HuH-7 (cell line): Measurements from ENCODE around the gene CEP170B.
"Not testable (repeated sequence)": the region's sequence is repeated elsewhere in the genome, so short reads cannot be mapped to it uniquely, and the experiment has no call there.

ENCODE experiments used
- DNase-seq: peaks from one replicate; pipeline ENCODE4 v3.0.0; 2011; ENCODE audit warnings: low spot score

The CEP170B gene

DNA sequence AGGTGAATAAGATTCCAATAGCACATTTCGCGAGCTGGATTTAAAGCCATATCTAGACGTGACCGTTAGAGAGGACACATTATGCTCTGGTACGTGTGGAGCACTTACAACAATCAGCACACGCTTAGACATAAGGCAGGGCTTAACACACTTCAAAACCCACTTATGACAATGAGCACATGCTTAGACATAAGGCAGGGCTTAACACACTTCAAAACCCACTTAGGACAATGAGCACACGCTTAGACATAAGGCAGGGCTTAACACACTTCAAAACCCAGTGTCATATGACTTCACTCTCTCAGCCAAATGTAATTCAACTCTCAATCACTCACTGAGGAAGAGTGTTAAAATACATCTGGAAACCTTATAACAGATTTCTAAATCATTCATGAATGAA is 48.4 kb downstream of the CEP170B start:
- no peak for DNase-seq

DNA sequence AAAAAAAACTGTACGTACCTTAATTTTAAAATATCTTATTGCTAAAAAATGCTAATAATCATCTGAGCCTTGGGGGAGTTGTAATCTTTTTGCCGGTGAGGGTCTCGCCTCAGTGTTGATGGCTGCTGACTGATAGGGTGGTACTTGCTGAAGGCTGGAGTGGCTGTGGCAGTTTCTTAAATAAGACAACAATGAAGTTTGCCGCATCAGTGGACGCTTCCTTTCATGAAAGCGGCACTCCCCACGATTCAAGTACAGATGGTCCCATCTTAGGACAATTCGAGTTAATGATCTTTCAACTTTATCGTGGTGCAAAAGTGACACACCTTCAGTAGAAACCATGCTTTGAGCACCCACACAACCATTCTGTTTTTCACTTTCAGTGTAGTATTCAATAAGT is 52.0 kb downstream of the CEP170B start:
- DNase-seq = no peak

DNA sequence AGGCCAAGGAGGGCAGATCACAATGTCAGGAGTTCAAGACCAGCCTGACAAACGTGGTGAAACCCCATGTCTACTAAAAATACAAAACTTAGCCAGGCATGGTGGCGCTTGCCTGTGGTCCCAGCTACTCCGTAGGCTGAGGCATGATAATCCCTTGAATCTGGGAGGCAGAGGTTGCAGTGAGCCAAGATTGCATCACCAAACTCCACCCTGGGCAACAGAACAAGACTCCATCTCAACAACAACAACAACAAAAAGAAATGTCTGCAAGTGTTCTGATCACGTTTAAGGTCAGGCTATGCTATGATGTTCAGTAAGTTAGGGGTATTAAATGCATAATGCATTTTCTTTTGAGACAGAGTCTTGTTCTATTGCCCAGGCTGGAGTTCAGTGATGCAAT is 52.9 kb downstream of the CEP170B start:
- DNase-seq = no peak

DNA sequence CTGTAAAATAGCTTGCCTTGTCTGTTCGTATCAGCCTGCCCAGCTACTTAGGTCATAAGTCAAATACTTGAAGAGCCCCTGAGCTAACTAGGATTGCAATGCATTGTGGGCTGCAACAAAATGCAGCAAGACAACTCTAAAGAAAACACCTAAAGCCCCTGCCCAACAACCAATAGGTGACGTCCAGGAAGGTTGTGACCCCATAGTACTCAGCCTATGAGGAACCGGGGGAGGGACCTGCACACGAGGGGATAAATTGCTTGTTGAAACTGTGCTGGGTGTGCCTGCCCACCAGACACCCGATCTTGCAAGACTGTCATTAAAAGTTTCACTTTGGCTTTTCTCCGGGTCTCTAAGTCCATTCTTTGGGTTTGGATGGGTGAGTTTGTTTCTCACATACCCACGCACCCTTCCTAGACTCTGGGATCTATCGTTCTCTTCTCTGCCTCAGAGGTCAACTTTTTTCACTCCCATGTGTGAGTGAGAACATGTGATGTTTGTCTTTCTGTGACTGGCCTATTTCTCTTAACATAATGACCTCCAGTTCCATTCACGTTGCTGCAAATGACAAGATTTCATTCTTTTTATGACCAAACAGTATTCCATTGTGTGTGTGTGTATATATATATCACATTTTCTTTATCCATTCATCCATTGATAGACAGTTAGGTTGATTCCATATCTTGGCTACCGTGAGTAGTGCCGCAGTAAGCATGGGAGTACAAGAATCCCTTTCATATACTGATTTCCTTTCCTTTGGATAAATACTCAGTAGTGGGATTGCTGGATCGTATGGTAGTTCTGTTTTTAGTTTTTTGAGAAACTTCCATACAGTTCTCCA is 54.3 kb downstream of the CEP170B start:
- DNase-seq = not testable (repeated sequence)

DNA sequence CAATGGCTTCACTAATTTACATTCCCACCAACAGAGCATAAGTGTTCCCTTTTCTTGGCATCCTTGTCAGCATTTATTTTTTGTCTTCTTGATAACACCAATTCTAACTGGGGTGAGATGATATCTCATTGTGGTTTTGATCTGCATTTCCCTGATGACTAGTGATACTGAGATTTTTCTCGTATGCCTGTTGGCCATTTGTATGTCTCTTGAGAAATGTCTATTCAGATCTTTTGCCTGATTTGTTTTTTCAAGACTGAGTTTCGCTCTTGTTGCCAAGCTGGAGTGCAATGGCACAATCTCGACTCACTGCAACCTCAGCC is 54.9 kb downstream of the CEP170B start:
- no peak for DNase-seq

DNA sequence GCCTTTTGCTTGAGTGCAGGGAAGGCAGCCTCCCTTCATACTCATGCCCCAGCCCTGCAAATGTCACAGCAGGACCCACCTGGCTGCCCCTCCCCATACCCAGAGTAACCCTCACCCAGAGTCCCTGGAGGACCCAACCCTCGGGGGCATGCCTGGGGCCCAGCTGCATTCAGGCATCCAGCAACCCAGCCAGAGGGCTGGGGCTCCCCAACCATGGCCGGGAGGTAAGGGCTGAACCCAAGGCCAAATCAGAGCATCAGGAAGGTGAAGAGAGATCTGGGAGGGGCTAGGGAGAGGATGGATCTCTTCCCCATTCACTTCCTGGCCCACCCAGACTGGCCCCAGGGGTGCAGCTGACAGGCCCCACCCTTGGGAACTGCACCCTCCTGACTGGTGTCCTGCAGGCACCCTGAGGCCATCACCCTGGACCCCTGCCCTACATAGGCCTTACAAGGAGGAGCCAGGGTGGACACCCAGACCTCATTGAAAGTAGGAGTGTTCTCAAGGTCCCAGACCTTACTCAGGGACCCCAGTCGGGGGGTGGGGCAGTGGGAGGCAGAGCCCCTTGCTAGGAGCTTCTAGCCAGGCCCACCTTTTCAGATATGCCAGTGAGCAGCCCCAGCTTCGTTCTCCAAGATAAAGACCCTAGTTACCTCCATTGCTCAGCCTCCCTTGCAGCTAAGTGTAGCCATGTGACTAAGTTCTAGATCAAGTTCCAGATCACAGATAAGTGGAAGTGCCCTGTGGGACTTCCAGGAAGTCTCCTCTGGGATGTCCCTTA is 58.8 kb downstream of the CEP170B start:
- no peak for DNase-seq

DNA sequence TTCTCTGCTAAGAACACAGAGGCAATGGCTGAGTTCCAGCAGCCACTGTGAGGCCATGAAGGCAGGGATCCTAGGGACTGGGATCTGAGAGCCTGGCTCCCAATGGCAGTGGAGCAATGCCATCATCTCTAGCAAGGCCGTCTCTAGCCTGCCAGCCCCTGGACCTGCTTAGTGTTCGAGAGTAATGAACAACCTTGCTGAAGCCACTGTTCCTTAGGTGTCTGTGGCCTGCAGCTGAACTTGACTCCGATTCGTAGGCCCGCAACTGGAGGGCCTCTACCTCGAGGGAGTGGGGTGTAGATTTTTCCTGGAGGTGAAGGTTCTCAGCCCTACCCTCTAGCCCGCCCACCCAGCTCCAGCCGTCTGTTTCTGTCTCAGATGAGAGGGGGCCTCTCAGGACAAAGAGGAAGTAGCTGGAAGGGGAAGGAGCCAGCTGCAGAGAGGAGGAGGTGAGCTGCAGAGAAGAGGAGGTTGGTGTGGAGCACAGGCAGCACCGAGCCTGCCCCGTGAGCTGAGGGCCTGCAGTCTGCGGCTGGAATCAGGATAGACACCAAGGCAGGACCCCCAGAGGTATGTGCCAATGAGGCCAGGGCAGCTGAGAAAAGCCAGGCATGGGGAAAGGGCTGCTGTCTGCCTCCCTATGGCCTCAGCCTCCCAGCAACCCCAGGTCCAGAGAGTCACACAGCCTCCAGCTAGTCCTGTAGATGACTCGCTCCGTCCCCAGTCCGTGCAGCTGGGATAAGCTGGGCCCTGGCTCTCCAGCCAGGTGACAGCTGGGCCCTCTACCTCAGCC is 59.5 kb downstream of the CEP170B start, which contains the start of gene PLD4:
TSS of gene PLD4 (plus strand) at position 459 of the 793 bp plus-strand sequence. CDS start 2,262 bp downstream, outside the sequence.
- no peak for DNase-seq

DNA sequence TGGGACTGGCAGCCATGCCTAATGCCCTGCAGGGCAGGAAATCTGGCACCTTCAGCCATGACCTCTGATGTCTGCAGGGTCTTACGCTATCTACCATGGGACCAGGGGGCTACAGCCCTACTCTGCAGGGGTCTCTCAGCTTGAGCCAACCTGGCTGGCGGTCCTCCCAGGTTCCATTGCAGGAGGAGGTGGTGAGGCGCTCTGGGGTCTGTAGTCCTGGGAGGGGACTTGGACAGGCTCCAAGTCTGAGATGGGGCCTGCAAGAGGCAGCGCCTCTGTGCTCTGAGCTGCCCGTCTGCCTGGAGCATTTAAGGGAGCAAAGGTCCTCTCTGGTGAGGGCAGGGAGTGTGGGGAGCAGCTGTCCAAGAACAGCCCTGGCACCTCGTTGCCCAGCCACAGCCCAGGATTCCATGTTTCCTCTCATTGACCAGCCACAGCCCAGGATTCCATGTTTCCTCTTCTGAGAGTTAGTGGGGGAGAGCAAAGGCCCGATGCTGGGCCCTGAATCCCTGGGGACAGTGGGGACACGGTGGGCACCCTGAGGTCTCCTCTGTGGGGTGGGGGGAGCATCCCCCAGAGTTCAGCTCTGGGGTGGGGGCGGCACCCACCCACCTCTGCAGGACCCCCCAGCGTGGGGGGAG is 60.3 kb downstream of the CEP170B start:
- no peak for DNase-seq

DNA sequence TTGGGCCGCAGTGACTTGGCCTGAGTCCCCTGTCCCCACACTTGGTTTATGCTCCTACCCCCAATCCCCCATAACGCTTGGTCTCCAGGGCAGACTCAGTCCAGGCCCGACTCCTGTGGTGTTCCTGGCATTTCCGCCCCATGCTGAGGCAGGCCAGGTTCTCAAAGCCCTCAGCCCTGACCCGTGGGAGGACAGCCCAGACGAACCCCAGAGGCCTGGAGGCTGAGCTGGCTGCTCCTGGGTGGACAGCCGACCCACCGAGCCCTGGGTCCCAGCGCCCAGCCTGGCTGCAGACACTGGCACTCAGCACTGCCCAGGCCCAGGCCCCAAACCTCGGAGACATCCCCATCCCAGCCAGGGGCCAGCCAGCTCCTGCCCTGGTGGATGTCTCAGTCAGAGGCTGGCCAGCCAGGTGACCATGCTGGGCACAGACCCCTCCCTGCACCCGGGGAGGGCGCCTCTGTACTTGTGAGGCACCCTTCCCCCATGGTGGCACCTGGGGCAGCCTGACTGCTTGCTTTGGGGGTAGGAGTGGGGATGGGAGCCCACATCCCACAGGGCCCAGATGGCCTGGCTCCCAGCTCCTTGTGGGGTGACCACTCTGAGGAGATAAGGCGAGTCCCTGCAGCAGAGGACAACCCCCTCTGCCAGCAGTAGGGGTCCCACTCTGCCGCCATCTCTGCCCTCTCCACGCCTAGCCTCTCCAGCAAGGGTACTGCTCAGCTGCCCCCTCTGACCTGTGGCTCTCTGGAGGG is 61.0 kb downstream of the CEP170B start:
- no peak for DNase-seq

DNA sequence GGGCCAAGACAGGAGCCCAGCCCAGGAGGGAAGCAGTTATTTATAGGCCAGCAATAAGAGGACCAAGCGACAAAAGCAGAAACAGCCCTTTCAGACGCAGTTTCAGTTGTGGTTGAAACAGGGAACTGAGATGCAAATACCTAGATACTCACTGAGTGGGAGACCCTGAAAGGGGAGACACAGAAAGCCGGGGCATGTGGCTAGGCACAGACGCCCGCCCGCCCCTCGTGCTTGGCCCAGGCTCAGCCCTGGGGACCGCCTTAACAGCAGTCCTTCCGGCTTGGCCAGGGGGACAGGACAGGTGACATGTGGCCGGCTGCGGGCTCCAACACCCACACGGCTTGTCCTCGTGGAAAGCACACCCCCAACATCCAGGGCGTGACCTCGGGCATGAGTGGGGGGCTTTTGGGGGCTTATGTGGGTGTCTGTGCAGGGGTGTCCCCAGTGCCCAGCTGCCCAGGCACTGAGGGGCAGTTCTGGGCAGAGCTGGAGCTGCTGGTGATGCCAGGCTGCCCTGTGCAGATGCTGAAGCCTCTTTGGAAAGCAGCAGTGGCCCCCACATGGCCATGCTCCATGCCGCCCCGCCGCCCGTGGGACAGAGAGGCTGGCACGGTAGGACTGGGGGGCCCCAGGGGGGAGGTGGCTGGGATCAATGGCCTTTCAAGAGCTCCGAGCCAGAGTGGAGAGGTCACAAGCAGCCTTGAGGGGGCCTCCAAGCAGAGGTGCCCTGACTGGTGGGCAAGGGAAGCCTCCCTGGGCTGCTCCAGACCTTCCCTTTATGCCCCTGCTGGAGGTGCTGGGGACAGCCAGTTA is 61.8 kb downstream of the CEP170B start:
- no peak for DNase-seq

DNA sequence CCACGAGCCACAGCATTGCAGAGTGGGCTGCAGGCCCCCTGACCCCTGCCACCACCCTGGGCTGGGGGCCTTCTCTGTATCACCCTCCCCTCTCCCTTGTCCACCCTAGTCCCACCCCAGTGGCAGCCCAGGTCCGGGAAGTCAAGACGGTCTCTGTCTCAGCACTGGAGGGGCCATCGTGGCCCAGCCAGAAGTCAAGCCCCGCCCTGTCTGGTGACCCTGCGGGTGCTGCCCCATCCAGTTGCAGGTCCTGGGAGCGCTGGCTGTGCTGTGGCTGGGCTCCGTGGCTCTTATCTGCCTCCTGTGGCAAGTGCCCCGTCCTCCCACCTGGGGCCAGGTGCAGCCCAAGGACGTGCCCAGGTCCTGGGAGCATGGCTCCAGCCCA is 62.4 kb downstream of the CEP170B start:
- DNase-seq = no peak

DNA sequence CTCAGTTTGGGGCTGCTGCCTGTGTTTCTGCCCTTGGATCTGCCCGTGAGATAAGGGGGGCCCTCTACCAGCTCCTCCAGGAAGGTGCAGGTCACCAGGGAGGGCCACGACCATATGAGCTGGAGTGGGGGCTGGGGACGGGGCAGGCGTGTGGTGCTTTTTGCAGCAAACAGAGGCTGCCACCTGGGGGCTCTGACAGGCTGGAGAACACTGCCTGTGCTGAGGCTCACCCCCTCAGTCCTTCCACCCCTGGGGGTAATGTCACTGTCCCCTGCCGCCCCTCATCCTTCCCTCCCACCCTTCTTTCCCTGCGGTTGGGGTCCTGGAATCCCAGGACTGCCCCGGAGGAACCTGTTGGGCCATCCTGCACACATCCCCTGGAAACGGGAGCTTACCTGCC is 62.8 kb downstream of the CEP170B start:
- no peak for DNase-seq

DNA sequence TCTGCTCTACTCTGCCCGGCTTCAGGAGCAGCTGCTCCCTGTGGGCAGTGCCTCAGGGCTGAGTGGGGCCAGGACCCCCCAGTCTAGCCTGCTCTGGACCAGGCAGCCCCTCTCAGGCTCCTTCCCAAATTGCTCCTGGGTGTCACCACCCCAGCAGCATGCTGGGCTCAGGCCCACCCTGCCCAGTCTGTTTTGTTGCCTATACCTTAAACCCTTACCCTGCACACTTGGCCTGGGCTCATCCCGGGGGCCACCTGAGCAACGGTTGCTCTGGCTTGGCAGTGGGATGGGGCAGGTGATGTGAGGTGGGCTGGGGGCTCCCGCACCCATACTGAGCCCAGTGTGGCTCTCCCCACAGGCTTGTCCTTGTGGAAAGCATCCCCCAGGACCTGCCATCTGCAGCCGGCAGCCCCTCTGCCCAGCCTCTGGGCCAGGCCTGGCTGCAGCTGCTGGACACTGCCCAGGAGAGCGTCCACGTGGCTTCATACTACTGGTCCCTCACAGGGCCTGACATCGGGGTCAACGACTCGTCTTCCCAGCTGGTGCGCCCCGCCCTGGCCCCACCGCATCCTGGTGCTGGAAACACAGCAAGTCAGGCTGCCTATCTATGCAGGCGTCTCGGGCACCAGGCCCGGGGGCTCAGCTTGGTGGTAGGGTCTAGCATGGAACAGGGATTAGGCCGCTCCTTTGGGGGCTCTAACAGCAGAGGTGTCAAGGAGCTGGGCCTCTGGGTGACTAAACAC is 63.5 kb downstream of the CEP170B start:
- DNase-seq = no peak

DNA sequence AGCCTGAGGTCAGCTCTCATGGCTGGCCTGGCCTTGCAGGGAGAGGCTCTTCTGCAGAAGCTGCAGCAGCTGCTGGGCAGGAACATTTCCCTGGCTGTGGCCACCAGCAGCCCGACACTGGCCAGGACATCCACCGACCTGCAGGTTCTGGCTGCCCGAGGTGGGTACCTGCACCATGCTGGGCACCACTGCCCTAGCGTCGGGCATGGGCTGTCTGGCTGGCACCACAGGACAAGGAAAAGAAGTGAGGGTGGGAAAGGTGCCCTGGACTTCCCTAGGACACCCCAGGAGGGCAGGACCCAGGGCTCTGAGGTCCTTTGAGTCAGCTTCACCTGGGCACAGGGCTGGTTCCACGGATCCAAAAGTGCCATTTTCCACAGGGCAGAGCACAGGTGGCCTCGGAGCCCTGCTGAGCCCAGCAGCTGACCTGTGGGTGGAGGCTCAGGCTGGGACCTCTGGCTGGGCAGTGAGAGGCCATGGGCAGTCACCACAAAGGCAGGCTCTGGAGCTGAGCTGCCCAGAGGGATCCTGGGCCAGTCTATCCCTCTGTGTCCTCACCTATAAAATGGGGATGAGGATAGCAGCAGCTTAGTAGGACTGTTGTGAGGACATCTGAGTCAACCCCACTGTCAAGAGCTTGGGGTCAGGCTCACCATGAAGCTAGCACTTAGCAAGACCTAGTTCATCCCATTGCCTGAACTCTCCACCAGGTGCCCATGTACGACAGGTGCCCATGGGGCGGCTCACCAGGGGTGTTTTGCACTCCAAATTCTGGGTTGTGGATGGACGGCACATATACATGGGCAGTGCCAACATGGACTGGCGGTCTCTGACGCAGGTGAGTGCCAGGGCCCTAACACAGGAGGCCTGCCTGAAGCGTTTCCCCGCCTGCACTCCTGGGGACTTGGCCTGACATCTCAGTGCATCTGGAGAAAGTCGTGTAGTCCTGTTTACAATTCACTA is 64.5 kb downstream of the CEP170B start:
- no peak for DNase-seq

DNA sequence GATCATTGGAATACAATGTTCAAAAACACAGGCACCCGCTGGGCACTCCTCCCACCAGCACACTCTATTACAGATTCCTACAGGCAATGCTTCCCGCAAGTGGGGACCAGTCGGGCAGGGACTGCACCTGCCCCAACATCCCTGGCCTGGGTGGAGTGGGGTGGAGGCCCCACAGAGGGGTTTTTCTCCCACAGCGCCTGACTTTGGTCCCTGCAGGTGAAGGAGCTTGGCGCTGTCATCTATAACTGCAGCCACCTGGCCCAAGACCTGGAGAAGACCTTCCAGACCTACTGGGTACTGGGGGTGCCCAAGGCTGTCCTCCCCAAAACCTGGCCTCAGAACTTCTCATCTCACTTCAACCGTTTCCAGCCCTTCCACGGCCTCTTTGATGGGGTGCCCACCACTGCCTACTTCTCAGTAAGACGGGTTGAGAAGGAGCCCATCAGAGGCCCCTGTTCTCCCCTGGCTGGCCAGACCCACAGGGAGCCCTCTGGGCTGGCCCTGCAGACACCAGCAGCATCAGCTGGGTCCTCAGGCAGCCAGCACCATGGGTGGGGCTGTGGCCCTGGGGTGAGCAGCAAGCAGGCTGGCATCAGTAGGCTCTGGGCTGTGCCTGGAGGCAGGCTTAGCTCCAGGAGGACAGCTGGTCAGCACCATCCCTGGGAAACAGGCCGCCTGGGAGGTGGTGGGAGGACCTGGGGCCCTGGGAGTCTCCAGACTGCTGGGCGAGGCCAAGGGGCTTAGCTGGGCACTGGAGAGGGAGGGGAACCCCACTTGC is 65.6 kb downstream of the CEP170B start:
- DNase-seq = no peak

DNA sequence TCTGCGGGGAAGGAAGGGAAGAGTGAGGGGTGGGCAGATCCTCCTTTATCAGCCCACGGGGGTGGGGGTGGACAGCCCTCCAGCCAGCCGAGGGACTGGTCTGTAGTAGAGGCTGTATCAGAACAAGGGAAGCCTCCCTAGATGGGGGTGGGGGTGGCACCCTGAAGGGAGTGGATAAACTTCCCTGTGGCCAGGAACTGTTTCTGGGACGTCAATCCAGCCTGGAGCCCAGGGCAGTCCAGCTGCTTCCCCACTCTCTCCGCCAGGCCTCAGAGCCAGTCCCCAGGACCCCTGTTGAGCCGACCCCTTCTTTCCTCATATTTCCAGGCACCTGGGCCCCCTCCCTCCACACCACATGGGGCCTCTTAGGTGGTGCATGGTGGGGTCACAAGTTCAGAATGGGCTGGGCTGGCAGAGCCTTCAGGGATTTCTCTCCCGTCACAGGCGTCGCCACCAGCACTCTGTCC is 66.3 kb downstream of the CEP170B start:
- no peak for DNase-seq

DNA sequence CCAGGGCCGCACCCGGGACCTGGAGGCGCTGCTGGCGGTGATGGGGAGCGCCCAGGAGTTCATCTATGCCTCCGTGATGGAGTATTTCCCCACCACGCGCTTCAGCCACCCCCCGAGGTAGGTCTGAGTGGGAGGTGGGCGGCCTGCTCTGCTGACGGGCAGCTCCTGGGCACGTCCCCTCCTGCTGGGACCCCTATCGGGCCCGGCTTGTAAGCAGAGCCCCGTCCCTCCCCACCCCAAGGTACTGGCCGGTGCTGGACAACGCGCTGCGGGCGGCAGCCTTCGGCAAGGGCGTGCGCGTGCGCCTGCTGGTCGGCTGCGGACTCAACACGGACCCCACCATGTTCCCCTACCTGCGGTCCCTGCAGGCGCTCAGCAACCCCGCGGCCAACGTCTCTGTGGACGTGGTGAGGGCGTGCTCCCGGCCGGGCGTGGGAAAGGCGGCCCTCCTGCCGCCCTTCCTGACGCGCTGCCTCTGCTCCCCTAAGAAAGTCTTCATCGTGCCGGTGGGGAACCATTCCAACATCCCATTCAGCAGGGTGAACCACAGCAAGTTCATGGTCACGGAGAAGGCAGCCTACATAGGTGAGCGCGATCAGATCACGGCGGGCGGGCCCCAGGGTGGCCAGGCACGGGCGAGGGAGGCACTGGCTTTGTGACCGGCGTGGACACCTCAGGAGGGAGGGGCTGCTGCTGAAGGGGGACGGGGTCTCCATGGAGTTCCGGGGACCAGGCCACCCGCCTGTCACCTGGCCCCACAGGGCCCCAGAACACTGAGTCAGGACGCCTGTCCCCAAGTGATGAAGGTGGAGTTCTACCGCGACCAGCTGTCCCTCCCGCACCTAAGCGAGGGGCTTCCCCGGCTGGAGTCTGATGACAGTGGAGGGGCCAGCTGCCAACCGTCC is 67.0 kb downstream of the CEP170B start:
- DNase-seq = no peak
